Immature natural killer cell (primary cell): ENCODE results near the gene NUMBL. TPM values are rescaled to one million over a fixed set of nuclear protein-coding genes. Genes with fewer than 3 reads are reported as not detected.

Source experiments
- DNase-seq, 3 donors: peaks; one replicate each; pipeline ENCODE4 v3.0.0; 2022; ENCODE audit warnings: mixed read lengths in 1 of 3
- H3K27ac Mint-ChIP-seq, 6 donors: one replicate each; pipeline ENCODE4 v1.8.0; 2020; ENCODE audit warnings: mixed read lengths in 6 of 6, mild to moderate bottlenecking in 5 of 6, inconsistent platforms in 4 of 6, moderate library complexity in 3 of 6
- H3K27me3 Mint-ChIP-seq, 3 donors: one replicate each; pipeline ENCODE4 v1.8.0; 2020 to 2021; ENCODE audit warnings: low read depth in 3 of 3, mild to moderate bottlenecking in 3 of 3, mixed read lengths in 3 of 3, moderate library complexity in 3 of 3, inconsistent platforms in 1 of 3
- H3K36me3 Mint-ChIP-seq, 3 donors: one replicate each; pipeline ENCODE4 v1.8.0; 2020; ENCODE audit warnings: mixed read lengths in 3 of 3, inconsistent platforms in 2 of 3, mild to moderate bottlenecking in 2 of 3
- H3K4me1 Mint-ChIP-seq, 2 donors: one replicate each; pipeline ENCODE4 v1.8.0; 2020; ENCODE audit warnings: inconsistent platforms in 2 of 2, mild to moderate bottlenecking in 2 of 2, mixed read lengths in 2 of 2, moderate library complexity in 1 of 2
- H3K4me3 Mint-ChIP-seq, 5 donors: one replicate each; pipeline ENCODE4 v1.8.0; 2020; ENCODE audit warnings: mild to moderate bottlenecking in 5 of 5, mixed read lengths in 5 of 5, inconsistent platforms in 3 of 5, moderate library complexity in 3 of 5
- H3K9me3 Mint-ChIP-seq, 6 donors: one replicate each; pipeline ENCODE4 v1.8.0; 2020; ENCODE audit warnings: mild to moderate bottlenecking in 6 of 6, mixed read lengths in 6 of 6, inconsistent platforms in 4 of 6, moderate library complexity in 3 of 6
- polyA plus RNA-seq, 3 donors: library from polyadenylated mRNA; unstranded; fragments of 300-500 nt; fragmentation: Illumina TruSeq; gene quantifications; one replicate each; pipeline ENCODE4 v1.2.3, GENCODE V29; 2021

Gene NUMBL
- polyA plus RNA-seq, 3 donors from 2014 or later: 1.3 to 1.7 TPM; not detected in 1

GRCh38 chr19:40691421-40692211, 1.2 kb upstream of the NUMBL start:
- H3K27ac Mint-ChIP-seq: peak overlapping the region in 5 of 6 donors; percentile 25 to 93 (median 40)
- H3K4me3 Mint-ChIP-seq: peak overlapping the region in 4 of 5 donors; percentile 18 to 56 (median 49)
- DNase-seq: no peak
- no peaks in the 10 kb centered on the region for H3K9me3 Mint-ChIP-seq
- H3K4me1 Mint-ChIP-seq: peaks cover 3 to 5% of the 10 kb centered on the region in 2 donors
- no peaks in the 10 kb centered on the region for H3K36me3 Mint-ChIP-seq
- peaks cover 1 to 3% (median 3%) of the 10 kb centered on the region in 3 donors for H3K27me3 Mint-ChIP-seq

- H3K36me3 Mint-ChIP-seq: peaks cover 0 to under 1% (median under 1%) of the 10 kb centered on the region in 3 donors
- no peaks in the 10 kb centered on the region for H3K9me3 Mint-ChIP-seq
- peak overlapping the region; percentile 68 to 95 (median 93) for H3K27ac Mint-ChIP-seq
- peaks cover 5 to 7% of the 10 kb centered on the region in 2 donors for H3K4me1 Mint-ChIP-seq
- H3K27me3 Mint-ChIP-seq: peaks cover 1 to 3% (median 3%) of the 10 kb centered on the region in 3 donors
- peak; percentile 79 to 83 (median 83) for DNase-seq
- peak overlapping the region; percentile 82 to 94 (median 87) for H3K4me3 Mint-ChIP-seq
Observed at GRCh38 chr19:40690693-40691420, 406 bp upstream of the NUMBL start.

GRCh38 chr19:40689339-40690049, 957 bp downstream of the NUMBL start:
- peaks cover 4 to 8% (median 6%) of the 10 kb centered on the region in 3 donors for H3K36me3 Mint-ChIP-seq
- H3K4me3 Mint-ChIP-seq: peak overlapping the region; percentile 34 to 59 (median 45)

GRCh38 chr19:40688987-40689338, 1.5 kb downstream of the NUMBL start:
- no peak for DNase-seq
- peaks cover 5 to 11% of the 10 kb centered on the region in 2 donors for H3K4me1 Mint-ChIP-seq
- peaks cover 1 to 6% (median 5%) of the 10 kb centered on the region in 3 donors for H3K27me3 Mint-ChIP-seq
- no peak overlapping the region for H3K4me3 Mint-ChIP-seq
- H3K27ac Mint-ChIP-seq: no peak overlapping the region
- H3K9me3 Mint-ChIP-seq: no peaks in the 10 kb centered on the region
- peaks cover 4 to 8% (median 6%) of the 10 kb centered on the region in 3 donors for H3K36me3 Mint-ChIP-seq

More at GRCh38 chr19:40689339-40690049, 957 bp downstream of the NUMBL start:
- peak; percentile 34 to 37 (median 37) for DNase-seq
- no peaks in the 10 kb centered on the region for H3K9me3 Mint-ChIP-seq
- H3K27ac Mint-ChIP-seq: no peak overlapping the region
- H3K27me3 Mint-ChIP-seq: peaks cover 1 to 6% (median 5%) of the 10 kb centered on the region in 3 donors
- H3K4me1 Mint-ChIP-seq: peaks cover 5 to 11% of the 10 kb centered on the region in 2 donors

- Mint-ChIP-seq H3K27ac (no peak overlapping the region), H3K9me3 (no peaks in the 10 kb centered on the region), H3K4me1 (peaks cover 5 to 11% of the 10 kb centered on the region in 2 donors), H3K27me3 (peaks cover 1 to 6% (median 5%) of the 10 kb centered on the region in 3 donors), H3K36me3 (peaks cover 4 to 8% (median 6%) of the 10 kb centered on the region in 3 donors), H3K4me3 (no peak overlapping the region)
- DNase-seq: no peak
Observed at GRCh38 chr19:40688309-40688708, 2.1 kb downstream of the NUMBL start.

GRCh38 chr19:40687525-40688016, 2.9 kb downstream of the NUMBL start:
- H3K27ac Mint-ChIP-seq: no peak overlapping the region
- H3K9me3 Mint-ChIP-seq: no peaks in the 10 kb centered on the region
- peaks cover 5 to 11% of the 10 kb centered on the region in 2 donors for H3K4me1 Mint-ChIP-seq
- no peak overlapping the region for H3K4me3 Mint-ChIP-seq
- H3K27me3 Mint-ChIP-seq: peaks cover 1 to 6% (median 5%) of the 10 kb centered on the region in 3 donors
- DNase-seq: peak; percentile 86 to 93 (median 88)
- H3K36me3 Mint-ChIP-seq: peaks cover 4 to 8% (median 6%) of the 10 kb centered on the region in 3 donors

- Mint-ChIP-seq H3K4me3 (no peak overlapping the region), H3K36me3 (peaks cover 4 to 8% (median 6%) of the 10 kb centered on the region in 3 donors)
Observed at GRCh38 chr19:40686882-40687524, 3.4 kb downstream of the NUMBL start.

GRCh38 chr19:40685563-40685962, 4.9 kb downstream of the NUMBL start:
- Mint-ChIP-seq H3K9me3 (no peaks in the 10 kb centered on the region), H3K27ac (peak overlapping the region in 4 of 6 donors; percentile 20 to 88 (median 82)), H3K27me3 (peaks cover 0 to 3% (median 2%) of the 10 kb centered on the region in 3 donors), H3K4me1 (peaks cover 1 to 8% of the 10 kb centered on the region in 2 donors), H3K36me3 (peaks cover 4 to 13% (median 6%) of the 10 kb centered on the region in 3 donors), H3K4me3 (no peak overlapping the region)
- DNase-seq: no peak

More at GRCh38 chr19:40686882-40687524, 3.4 kb downstream of the NUMBL start:
- Mint-ChIP-seq H3K27ac (peak overlapping the region in 1 of 6 donors; percentile 26), H3K27me3 (peaks cover 1 to 6% (median 5%) of the 10 kb centered on the region in 3 donors), H3K9me3 (no peaks in the 10 kb centered on the region), H3K4me1 (peaks cover 5 to 11% of the 10 kb centered on the region in 2 donors)
- no peak for DNase-seq

GRCh38 chr19:40685016-40685526, 5.4 kb downstream of the NUMBL start:
- no peak for DNase-seq
- Mint-ChIP-seq H3K9me3 (no peaks in the 10 kb centered on the region), H3K27ac (peak overlapping the region in 4 of 6 donors; percentile 8 to 88 (median 51)), H3K36me3 (peaks cover 4 to 13% (median 6%) of the 10 kb centered on the region in 3 donors), H3K4me3 (no peak overlapping the region), H3K27me3 (peaks cover 0 to 3% (median 2%) of the 10 kb centered on the region in 3 donors), H3K4me1 (peaks cover 0 to 8% of the 10 kb centered on the region in 2 donors)

- no peak overlapping the region for H3K4me3 Mint-ChIP-seq
Observed at GRCh38 chr19:40684280-40684679, 6.2 kb downstream of the NUMBL start.

GRCh38 chr19:40683437-40683836, 7.0 kb downstream of the NUMBL start:
- Mint-ChIP-seq H3K4me3 (no peak overlapping the region), H3K9me3 (no peaks in the 10 kb centered on the region), H3K36me3 (peaks cover 4 to 16% (median 15%) of the 10 kb centered on the region in 3 donors), H3K4me1 (peaks cover 0 to 8% of the 10 kb centered on the region in 2 donors), H3K27ac (peak overlapping the region in 1 of 6 donors; percentile 46), H3K27me3 (peaks cover 0 to 3% (median 2%) of the 10 kb centered on the region in 3 donors)
- DNase-seq: no peak

More at GRCh38 chr19:40684280-40684679, 6.2 kb downstream of the NUMBL start:
- Mint-ChIP-seq H3K27ac (no peak overlapping the region), H3K27me3 (peaks cover 0 to 3% (median 2%) of the 10 kb centered on the region in 3 donors), H3K4me1 (peaks cover 0 to 8% of the 10 kb centered on the region in 2 donors), H3K9me3 (no peaks in the 10 kb centered on the region), H3K36me3 (peaks cover 4 to 13% (median 13%) of the 10 kb centered on the region in 3 donors)
- DNase-seq: no peak

GRCh38 chr19:40682431-40682964, 8.0 kb downstream of the NUMBL start:
- Mint-ChIP-seq H3K27me3 (peaks cover 0 to 3% (median 2%) of the 10 kb centered on the region in 3 donors), H3K4me3 (no peak overlapping the region), H3K27ac (no peak overlapping the region), H3K9me3 (no peaks in the 10 kb centered on the region), H3K36me3 (peaks cover 4 to 21% (median 20%) of the 10 kb centered on the region in 3 donors), H3K4me1 (peaks cover 0 to 8% of the 10 kb centered on the region in 2 donors)
- DNase-seq: no peak
